ENCODE measurements around the gene NLRP11. TPM values are rescaled to one million over a fixed set of nuclear protein-coding genes. Genes with fewer than 3 reads are reported as not detected.

NLRP11 gene
- polyA plus RNA-seq, 3 donors = not detected

DNA sequence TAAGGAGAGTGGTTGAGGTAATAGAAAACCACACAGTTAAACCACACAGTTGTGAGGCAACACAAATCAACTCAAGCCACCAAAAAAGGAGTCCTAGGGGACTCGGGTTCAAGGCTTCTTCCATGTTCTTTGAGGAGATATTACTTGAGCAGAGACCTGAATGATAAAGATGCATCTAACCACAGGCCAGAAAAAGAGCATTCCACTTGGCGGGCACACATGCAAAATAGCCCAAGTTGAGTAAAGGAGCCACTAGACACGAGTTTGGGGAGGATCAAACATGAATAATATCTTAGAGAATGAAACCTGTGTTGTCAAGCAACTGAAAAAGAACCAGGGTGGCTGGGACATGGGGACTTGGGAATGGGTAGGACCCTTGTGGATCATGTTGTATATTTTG lies 34.7 kb upstream of the NLRP11 start:
- Mint-ChIP-seq H3K27ac (no peak overlapping the region), H3K36me3 (no peaks in the 10 kb centered on the region), H3K9me3 (peaks cover 22 to 62% (median 49%) of the 10 kb centered on the region in 7 donors), H3K27me3 (ENCODE audit: low read depth in 3 of 3) (peaks cover 0 to 2% (median 1%) of the 10 kb centered on the region in 3 donors), H3K4me3 (no peak overlapping the region), H3K4me1 (no peaks in the 10 kb centered on the region)
- H3K4me1 ChIP-seq (ENCODE audit: control insufficient read depth in 1 of 2, insufficient read depth in 2 of 2, low read length in 2 of 2) = no peaks in the 10 kb centered on the region
- 88% methylated on average over 2 of the region's 3 CpGs for WGBS (ENCODE audit: insufficient coverage)
- H3K9me3 ChIP-seq (replicated peaks in 1 of 2; ENCODE audit: control insufficient read depth in 1 of 2, insufficient read depth in 1 of 2, low read length in 2 of 2) = peaks cover 39 to 86% of the 10 kb centered on the region in 2 donors
- H3K36me3 ChIP-seq (replicated peaks in 1 of 2; ENCODE audit: control insufficient read depth in 1 of 2, insufficient read depth in 2 of 2, low read length in 2 of 2) = no peaks in the 10 kb centered on the region
- no peak overlapping the region for H3K4me3 ChIP-seq (replicated peaks in 1 of 3; ENCODE audit: low read depth in 2 of 3, low read length in 3 of 3)
- DNase-seq = no peak
- H3K79me2 ChIP-seq (ENCODE audit: insufficient read depth, low read length) = no peaks in the 10 kb centered on the region
- H3K27ac ChIP-seq (ENCODE audit: low read depth in 1 of 2, low read length in 2 of 2) = no peak overlapping the region
- no peaks in the 10 kb centered on the region for H4K20me1 ChIP-seq (ENCODE audit: insufficient read depth, low read length)
- TF ChIP-seq CTCF (IDR thresholded peaks at IDR 0.05) = no peak
- intact Hi-C loops (cut with micrococcal nuclease) = no loop called here
- H3K4me2 ChIP-seq (replicated peaks; ENCODE audit: extremely low read depth, low read length, poor library complexity, severe bottlenecking) = no peak overlapping the region
- H2AFZ ChIP-seq (ENCODE audit: insufficient read depth, low read depth, low read length, poor library complexity, severe bottlenecking) = no peak overlapping the region
- no peaks in the 10 kb centered on the region for H3K27me3 ChIP-seq (ENCODE audit: control insufficient read depth in 2 of 2, insufficient read depth in 2 of 2, low read length in 2 of 2)
- H3K9ac ChIP-seq (ENCODE audit: insufficient read depth, low read length, poor library complexity, severe bottlenecking) = no peak overlapping the region

DNA sequence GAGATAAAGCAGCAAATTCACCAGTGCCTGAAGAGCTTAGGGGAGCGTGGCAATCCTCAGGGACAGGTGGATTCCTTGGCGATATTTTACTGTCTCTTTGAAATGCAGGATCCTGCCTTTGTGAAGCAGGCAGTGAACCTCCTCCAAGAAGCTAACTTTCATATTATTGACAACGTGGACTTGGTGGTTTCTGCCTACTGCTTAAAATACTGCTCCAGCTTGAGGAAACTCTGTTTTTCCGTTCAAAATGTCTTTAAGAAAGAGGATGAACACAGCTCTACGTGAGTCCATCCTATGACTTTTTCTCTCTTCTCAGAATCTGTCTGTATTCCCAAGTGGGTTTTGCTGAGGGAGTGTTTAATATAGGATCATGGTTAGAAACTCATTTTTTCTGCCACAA lies 27.2 kb upstream of the NLRP11 start:
- Histone ChIP-seq H3K9ac (ENCODE audit: insufficient read depth, low read length, poor library complexity, severe bottlenecking) (no peak overlapping the region), H3K4me1 (ENCODE audit: control insufficient read depth in 1 of 2, insufficient read depth in 2 of 2, low read length in 2 of 2) (no peaks in the 10 kb centered on the region)
- WGBS (ENCODE audit: insufficient coverage) = 88% methylated on average over 4 of the region's 5 CpGs

More for the DNA sequence above, 27.2 kb upstream of the NLRP11 start:
- Histone ChIP-seq H3K9me3 (replicated peaks in 1 of 2; ENCODE audit: control insufficient read depth in 1 of 2, insufficient read depth in 1 of 2, low read length in 2 of 2) (peaks cover 54 to 81% of the 10 kb centered on the region in 2 donors), H2AFZ (ENCODE audit: insufficient read depth, low read depth, low read length, poor library complexity, severe bottlenecking) (no peak overlapping the region), H4K20me1 (ENCODE audit: insufficient read depth, low read length) (no peaks in the 10 kb centered on the region), H3K4me2 (replicated peaks; ENCODE audit: extremely low read depth, low read length, poor library complexity, severe bottlenecking) (no peak overlapping the region), H3K4me3 (replicated peaks in 1 of 3; ENCODE audit: low read depth in 2 of 3, low read length in 3 of 3) (no peak overlapping the region), H3K27ac (ENCODE audit: low read depth in 1 of 2, low read length in 2 of 2) (no peak overlapping the region), H3K27me3 (ENCODE audit: control insufficient read depth in 2 of 2, insufficient read depth in 2 of 2, low read length in 2 of 2) (no peaks in the 10 kb centered on the region), H3K79me2 (ENCODE audit: insufficient read depth, low read length) (no peaks in the 10 kb centered on the region), H3K36me3 (replicated peaks in 1 of 2; ENCODE audit: control insufficient read depth in 1 of 2, insufficient read depth in 2 of 2, low read length in 2 of 2) (no peaks in the 10 kb centered on the region)
- no peak for DNase-seq
- no peaks in the 10 kb centered on the region for H3K4me1 Mint-ChIP-seq
- H3K36me3 Mint-ChIP-seq = no peaks in the 10 kb centered on the region
- peaks cover 21 to 69% (median 62%) of the 10 kb centered on the region in 7 donors for H3K9me3 Mint-ChIP-seq
- intact Hi-C loops (cut with micrococcal nuclease) = no loop called here
- no peak for TF ChIP-seq CTCF (IDR thresholded peaks at IDR 0.05)
- H3K27me3 Mint-ChIP-seq (ENCODE audit: low read depth in 3 of 3) = peaks cover 0 to 2% (median 1%) of the 10 kb centered on the region in 3 donors
- H3K4me3 Mint-ChIP-seq = no peak overlapping the region
- H3K27ac Mint-ChIP-seq = no peak overlapping the region
